HG02763 (cell line): Measurements from ENCODE around the gene BMPR1A.
"Not testable (repeated sequence)": the region's sequence is repeated elsewhere in the genome, so short reads cannot be mapped to it uniquely, and the experiment has no call there.

Source experiments
- ATAC-seq: cut with Tn5 transposase; IDR thresholded peaks from one replicate; pipeline ENCODE4 v1.9.1; 2021; ENCODE audit warnings: mild to moderate bottlenecking, moderate library complexity; ENCODE audit not compliant: unreplicated experiment

The BMPR1A gene

GRCh38 chr10:86837663-86838062 is 81.2 kb downstream of the BMPR1A start:
- no peak for ATAC-seq

- ATAC-seq, result no peak
Measured at GRCh38 chr10:86840498-86840897, 84.1 kb downstream of the BMPR1A start.

DNA sequence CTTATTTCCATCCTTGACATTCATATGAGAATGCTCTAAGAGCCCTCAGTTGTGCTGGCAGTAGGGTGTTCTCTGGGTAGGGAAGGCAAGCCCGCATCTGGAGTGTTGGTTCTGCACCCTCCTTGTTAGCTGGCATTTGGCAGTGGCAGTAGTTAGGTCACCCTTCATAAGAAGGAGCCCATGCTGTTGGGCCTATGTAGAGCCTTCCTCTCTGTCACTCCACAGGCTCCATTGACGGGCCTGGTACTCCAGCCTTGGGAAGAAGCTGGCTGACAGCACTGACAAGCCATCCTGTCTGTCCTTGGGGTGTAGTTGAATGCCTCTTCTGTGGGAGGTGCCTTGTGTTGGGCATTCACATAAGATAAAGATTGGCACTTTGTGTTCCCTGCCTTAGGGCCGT is 89.7 kb downstream of the BMPR1A start:
- ATAC-seq, result no peak

- no peak for ATAC-seq
Measured at GRCh38 chr10:86848747-86849146, 92.3 kb downstream of the BMPR1A start.

DNA sequence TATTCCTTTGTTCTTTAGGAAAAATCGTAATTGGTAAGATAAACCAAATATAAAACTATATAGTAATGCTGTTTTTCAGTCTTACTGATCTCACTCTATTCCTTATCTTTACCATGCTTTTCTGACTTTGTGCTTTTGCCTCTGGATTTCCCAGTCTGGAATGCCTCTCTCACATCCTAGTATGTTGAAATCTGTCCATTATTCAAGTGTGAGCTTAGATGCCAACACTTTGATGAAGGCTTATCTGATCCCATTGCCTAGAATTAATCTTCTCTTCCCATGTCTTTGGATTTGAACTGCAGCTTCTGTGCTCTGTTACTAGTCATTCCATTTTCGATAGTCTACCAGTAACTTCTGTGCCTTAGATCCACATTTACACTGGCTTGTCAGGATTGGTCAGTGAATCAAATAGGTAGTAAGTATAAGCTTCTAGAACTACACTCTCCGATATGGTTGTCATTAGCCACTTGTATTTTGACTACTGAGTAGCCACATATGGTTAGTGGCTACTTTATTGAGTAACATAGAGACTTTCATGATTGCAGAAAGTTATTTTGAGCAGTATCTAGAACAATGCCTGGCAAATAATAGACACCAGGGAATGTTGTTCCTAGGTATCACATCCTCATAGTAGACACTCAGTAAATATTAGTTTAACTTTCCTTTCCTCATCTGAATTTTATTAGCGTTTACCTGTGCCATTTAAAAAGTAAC is 92.9 kb downstream of the BMPR1A start:
- ATAC-seq, result no peak

GRCh38 chr10:86850481-86850880 is 94.1 kb downstream of the BMPR1A start:
- ATAC-seq, result no peak

- no peak for ATAC-seq
Measured at GRCh38 chr10:86851328-86852207, 95.1 kb downstream of the BMPR1A start.

DNA sequence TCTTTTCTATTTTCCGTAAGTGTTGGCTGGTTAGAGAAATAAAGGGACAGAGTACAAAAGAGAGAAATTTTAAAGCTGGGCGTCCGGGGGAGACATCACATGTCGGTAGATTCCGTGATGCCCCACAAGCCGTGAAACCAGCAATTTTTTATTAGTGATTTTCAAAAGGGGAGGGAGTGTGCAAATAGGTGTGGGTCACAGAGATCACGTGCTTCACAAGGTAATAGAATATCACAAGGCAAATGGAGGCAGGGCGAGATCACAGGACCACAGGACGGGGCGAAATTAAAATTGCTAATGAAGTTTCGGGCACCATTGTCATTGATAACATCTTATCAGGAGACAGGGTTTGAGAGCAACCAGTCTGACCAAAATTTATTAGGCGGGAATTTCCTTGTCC is 97.2 kb downstream of the BMPR1A start:
- ATAC-seq, result not testable (repeated sequence)

DNA sequence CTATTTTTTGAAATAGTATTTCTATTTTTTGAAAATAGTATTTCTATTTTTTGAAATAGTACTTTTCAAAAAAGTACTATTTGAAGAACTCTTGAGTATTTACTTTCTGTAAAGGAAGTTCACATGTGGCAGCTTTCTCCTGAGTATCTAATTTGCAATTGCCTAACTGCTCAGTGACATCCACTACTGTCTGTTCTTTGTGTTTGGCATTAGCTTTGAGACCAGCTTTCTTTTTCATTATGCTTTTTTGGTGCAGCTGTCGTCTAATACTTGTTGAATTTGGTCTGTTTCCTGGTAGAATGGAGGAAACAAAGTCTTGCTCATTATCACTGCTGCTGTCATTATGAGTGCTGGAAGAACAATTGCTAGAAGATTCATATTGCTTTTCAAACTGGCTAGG is 99.1 kb downstream of the BMPR1A start:
- no peak for ATAC-seq

GRCh38 chr10:86856156-86856555 is 99.7 kb downstream of the BMPR1A start:
- ATAC-seq, result no peak

- no peak for ATAC-seq
Measured at GRCh38 chr10:86857128-86857721, 100.8 kb downstream of the BMPR1A start.

- ATAC-seq, result no peak
Measured at GRCh38 chr10:86858011-86858410, 101.6 kb downstream of the BMPR1A start.

DNA sequence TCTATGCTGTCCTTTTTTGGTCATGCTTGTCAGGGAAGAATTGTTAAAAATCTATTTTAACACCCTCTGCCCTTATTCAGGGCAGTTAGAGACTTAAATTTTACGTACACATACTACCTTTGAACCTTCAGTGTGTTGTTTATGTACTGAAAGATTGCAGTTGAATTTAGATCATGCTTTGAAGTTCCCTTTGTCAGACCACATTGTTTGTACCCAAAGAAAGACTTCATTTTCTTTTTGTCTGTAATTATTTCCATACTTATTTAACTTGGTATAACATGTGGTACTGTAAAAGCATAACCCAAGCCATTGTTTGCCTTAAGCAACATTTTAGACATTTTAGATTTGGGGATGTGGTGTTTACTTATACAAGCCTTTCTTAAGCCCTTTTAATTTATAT is 104.9 kb downstream of the BMPR1A start:
- no peak for ATAC-seq

DNA sequence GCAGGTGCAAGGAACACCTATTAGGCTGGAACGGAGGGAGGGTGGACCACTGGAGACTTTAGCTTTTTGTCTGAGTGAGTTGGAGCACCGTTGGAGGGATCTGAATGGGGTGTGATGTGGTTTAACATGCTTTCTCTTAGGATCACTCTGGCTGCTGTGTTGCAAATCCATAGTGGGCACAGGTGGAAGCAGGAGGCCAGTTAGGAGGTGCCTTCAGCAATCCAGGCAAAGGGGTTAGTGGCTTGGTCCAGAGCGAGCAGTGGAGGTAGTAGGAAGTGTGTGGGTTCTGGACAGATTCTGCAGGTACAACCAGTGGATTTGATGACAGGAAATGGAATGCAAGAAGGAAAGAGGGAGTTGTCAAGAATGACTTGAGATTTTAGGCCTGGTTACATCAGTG is 106.0 kb downstream of the BMPR1A start:
- ATAC-seq, result no peak

DNA sequence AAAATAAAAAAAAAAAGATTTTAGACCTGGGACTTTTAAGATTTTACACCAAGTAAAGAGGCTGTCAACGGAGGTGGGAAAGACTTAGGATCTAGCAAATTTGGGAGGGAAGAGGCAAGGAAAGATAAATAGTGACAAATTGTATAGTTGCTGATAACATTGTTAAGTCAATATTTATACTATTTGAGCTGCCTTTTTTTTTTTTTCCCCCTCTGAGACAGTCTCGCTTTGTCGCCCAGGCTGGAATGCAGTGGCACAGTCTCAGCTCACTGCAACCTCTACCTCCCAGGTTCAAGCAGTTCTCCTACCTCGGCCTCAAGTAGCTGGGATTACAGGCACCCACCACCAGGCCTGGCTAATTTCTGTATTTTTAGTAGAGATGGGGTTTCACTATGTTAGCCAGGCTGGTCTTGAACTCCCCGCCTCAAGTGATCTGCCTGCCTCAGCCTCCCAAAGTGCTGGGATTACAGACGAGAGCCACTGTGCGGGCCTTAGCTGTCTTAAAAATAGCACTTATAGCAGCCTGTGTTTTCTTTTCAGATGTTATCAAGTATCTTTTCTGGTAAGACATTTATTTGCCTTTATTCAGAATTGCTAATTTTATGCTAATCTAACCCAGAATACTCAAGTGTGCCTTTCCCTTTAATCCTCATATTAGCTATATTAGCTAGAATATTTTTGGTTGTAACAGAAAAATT is 106.5 kb downstream of the BMPR1A start:
- no peak for ATAC-seq

DNA sequence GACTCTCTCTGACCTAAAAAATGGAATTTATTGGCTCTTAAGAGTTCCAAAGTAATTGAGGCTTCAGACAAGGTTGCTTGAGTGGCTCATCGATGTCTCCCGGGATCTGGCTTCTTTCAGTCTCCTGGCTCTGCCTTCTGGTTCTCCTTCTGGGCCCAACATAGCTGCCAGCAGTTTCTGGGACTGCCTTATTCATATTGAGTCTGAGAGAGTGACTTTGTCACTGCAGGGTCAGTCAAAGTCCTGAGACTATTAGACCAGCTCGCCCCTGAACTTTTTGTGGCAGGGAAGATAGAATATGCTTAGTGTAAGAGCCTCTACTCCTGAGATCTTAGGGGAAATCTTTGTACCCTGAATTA is 107.0 kb downstream of the BMPR1A start:
- ATAC-seq, result no peak

DNA sequence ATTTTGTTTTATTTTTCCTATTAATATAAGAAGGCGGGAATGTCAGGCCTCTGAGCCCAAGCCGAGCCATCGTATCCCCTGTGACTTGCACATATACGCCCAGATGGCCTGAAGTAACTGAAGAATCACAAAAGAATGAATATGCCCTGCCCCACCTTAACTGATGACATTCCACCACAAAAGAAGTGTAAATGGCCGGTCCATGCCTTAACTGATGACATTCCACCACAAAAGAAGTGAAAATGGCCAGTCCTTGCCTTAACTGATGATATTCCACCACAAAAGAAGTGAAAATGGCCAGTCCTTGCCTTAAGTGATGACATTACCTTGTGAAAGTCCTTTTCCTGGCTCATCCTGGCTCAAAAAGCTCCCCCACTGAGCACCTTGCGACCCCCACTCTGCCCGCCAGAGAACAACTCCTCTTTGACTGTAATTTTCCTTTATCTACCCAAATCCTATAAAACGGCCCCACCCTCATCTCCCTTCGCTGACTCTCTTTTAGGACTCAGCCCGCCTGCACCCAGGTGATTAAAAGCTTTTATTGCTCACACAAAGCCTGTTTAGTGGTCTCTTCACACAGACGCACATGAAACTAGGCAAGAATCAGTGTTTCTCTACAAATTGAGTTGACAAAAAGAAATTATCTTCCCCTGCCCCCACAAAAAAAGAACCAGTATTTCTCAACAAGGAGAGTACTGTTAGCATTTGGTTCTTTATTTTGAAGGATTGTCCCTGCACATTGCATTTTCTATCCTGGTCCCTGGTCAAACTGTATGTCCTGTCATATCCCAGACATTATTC is 108.8 kb downstream of the BMPR1A start:
- ATAC-seq, result not testable (repeated sequence)

- ATAC-seq, result no peak
Measured at GRCh38 chr10:86867149-86867548, 110.7 kb downstream of the BMPR1A start.

DNA sequence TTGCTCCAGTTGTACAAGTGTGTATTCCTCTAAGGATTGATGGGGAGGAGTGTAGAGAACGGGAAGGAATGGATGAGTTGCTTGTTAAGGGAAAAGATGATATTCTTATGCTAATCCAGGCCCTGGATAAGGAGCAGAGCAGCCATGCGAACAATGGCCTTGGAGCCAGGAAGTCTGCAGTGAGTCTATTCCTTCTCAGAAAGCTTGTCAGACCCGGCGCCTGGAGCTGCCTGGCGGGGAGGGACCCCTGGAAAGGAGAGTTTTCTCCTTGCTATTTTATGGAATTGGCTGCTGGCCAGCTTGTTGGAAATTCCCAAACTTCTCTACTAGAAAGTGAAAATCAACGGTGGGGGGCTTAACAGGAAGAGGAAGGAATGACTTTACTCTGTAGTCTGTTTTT is 111.9 kb downstream of the BMPR1A start:
- no peak for ATAC-seq

DNA sequence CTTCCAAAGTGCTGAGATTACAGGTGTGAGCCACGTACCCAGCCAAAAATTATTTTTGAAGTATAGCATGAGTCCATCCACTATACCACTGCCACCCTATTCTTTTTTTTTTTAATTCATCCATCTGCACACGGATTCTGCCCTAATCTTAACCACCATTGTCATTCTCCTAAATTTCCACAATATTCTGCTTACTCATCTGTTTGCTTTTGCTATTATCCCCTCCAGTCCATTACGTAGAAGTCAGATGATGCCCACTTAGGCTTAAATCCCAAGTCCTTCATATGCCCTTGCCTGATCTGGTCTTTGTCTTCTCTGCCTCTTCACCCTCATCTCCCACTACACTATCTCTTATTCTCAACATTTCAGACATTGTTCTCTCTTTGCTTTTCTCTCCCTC is 114.3 kb downstream of the BMPR1A start:
- no peak for ATAC-seq
